Measurements from ENCODE around the gene ZC3H7A.

DNA sequence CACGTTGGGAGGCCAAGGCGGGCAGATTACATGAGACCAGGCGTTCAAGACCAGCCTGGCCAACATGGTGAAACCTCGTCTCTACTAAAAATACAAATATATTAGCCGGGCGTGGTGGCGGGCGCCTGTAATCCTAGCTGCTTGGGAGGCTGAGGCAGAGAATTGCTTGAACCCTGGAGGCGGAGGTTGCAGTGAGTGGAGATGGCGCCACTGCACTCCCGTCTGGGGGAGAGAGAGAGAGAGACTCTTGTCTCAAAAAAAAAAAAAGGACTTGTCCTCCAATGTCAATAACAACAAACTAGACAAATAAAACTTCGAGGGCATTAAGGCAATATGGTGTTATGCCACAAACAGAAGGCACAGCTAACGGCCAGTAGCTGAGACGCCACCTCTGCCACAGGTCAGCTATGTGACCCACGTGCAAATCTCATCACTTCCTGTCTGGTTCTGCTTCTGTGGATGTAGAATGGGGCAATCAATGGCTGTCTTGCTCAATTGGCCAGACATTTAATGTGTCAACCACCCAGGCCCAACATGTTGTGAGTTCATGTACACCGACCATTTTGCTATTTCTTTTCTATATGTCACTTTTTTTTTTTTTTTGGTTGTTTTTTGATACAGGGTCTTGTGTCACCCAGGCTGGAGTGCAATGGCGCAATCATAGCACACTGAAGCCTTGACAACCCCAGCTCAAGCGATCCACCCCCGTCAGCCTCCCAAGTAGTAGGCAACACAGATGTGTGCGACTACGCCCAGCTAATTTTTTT lies 53.6 kb downstream of the ZC3H7A start:
- TF ChIP-seq EZH2 (IDR thresholded peaks at IDR 0.05; ENCODE audit: borderline replicate concordance, low read depth, low read length) (no peak), JUND (IDR thresholded peaks at IDR 0.05; ENCODE audit: borderline replicate concordance, low read depth, low read length) (no peak), JUND (tag; IDR thresholded peaks at IDR 0.05; ENCODE audit: borderline replicate concordance, low read depth, low read length) (no peak), CBFA2T2 (conservative IDR thresholded peaks at IDR 0.05) (no peak), POLR2A (conservative IDR thresholded peaks at IDR 0.05) (no peak), NCOA4 (IDR thresholded peaks at IDR 0.05; ENCODE audit: partially characterized antibody) (no peak), SMAD4 (CRISPR knock-in tag; conservative IDR thresholded peaks at IDR 0.05) (peak; percentile 77; the same call in 1 of the 2 replicates), MYBL2 (IDR thresholded peaks at IDR 0.05; ENCODE audit: low read depth) (no peak), MYBL2 (CRISPR knock-in tag; IDR thresholded peaks at IDR 0.05; ENCODE audit: borderline replicate concordance) (no peak), JUN (IDR thresholded peaks at IDR 0.05; ENCODE audit: borderline replicate concordance, low read depth, low read length) (no peak), JUN (CRISPR knock-in tag; IDR thresholded peaks at IDR 0.05; ENCODE audit: borderline replicate concordance) (no peak), SIN3A (IDR thresholded peaks at IDR 0.05; ENCODE audit: borderline replicate concordance in 2 of 2, control insufficient read depth in 1 of 2, low read depth in 2 of 2, low read length in 2 of 2) (peak in 1 of 2 experiments; percentile 7; a peak in 1 of 4 replicates)
- TF ChIP-seq, protein P1, sequence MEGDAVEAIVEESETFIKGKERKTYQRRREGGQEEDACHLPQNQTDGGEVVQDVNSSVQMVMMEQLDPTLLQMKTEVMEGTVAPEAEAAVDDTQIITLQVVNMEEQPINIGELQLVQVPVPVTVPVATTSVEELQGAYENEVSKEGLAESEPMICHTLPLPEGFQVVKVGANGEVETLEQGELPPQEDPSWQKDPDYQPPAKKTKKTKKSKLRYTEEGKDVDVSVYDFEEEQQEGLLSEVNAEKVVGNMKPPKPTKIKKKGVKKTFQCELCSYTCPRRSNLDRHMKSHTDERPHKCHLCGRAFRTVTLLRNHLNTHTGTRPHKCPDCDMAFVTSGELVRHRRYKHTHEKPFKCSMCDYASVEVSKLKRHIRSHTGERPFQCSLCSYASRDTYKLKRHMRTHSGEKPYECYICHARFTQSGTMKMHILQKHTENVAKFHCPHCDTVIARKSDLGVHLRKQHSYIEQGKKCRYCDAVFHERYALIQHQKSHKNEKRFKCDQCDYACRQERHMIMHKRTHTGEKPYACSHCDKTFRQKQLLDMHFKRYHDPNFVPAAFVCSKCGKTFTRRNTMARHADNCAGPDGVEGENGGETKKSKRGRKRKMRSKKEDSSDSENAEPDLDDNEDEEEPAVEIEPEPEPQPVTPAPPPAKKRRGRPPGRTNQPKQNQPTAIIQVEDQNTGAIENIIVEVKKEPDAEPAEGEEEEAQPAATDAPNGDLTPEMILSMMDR (IDR thresholded peaks at IDR 0.05 in 2 of 3, conservative IDR thresholded peaks at IDR 0.05 in 1 of 3; ENCODE audit: insufficient read depth in 2 of 3, low read depth in 1 of 3, low read length in 3 of 3), result no peak
